GM19324 (cell line): ENCODE measurements around the gene CHMP2A.
"Not testable (repeated sequence)": the region's sequence is repeated elsewhere in the genome, so short reads cannot be mapped to it uniquely, and the experiment has no call there.

Experiments
- ATAC-seq: cut with Tn5 transposase; IDR thresholded peaks from one replicate; pipeline ENCODE4 v1.9.1; 2021; ENCODE audit warnings: mild to moderate bottlenecking, moderate library complexity; ENCODE audit not compliant: unreplicated experiment, low FRiP score

CHMP2A gene

GRCh38 chr19:58513694-58514563, 41.0 kb downstream of the CHMP2A start:
- ATAC-seq = peak; percentile 70

DNA sequence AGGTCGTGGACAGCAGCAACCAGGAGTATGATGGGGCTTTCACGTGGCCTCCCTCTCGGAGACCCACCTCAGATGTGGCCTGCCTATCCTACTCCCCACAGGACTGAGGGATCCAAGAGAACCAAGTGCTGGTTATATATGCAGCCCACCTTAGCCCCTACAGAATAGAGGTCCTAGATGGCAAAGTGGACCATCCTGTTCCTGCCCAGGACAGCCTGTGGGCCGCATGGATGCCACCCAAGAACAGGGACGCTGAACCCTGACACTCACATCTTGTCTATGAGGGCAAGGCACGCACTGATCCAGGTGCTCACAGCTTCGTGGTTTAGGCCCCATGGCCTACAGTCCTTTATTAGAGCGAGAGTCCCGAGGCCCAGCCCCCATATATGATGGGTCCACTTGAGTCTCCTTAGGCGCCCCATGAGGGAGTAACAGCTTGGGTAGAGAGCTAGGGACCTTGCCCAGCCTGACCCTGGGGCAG, 41.7 kb downstream of the CHMP2A start:
- no peak for ATAC-seq

DNA sequence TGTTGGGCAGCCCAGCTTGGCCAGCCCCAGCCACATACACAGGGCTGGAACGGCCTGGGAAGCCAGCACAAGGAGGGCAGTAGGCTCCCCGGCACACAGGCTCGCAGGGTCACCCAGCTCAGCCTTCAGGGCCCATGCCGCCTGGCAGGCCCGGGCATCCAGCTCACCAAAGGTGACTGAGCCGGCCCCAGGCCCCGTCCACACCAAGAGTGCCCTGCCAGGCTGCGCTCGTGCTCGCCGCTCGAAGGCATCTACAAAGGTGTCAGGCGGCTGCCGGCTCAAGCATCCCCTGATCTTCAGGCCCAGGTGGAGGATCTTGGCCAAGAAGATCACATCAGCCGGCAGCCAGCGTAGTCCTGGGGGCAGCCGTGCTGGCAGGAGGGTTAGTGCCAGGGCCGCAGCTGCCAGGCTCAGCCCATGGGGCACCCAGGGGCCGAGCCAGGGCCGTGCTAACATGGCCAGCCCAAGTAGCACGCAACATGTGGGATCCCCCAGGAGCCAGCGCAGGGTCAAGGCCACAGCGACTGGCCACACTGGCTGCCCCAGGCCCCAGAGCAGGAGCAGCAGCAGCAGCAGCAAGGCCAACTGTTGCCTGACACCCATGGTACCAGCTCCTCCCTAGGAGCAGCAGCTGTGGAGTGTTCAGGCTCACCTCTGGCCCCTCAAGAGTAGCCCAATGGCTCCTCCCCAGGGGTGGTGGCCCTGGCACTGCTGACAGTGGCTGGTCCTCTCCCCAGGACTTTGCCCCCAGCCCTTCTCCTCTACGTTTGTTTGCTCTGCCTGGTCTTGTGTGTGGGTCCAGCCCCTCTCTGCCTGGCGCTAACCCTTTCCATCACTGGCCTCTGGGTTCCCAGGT, 43.3 kb downstream of the CHMP2A start, which contains the start of gene SLC27A5:
TSS of gene SLC27A5 (minus strand) at position 640 of the 856 bp plus-strand sequence. CDS start at position 603, 37 bp downstream.
- ATAC-seq = no peak

DNA sequence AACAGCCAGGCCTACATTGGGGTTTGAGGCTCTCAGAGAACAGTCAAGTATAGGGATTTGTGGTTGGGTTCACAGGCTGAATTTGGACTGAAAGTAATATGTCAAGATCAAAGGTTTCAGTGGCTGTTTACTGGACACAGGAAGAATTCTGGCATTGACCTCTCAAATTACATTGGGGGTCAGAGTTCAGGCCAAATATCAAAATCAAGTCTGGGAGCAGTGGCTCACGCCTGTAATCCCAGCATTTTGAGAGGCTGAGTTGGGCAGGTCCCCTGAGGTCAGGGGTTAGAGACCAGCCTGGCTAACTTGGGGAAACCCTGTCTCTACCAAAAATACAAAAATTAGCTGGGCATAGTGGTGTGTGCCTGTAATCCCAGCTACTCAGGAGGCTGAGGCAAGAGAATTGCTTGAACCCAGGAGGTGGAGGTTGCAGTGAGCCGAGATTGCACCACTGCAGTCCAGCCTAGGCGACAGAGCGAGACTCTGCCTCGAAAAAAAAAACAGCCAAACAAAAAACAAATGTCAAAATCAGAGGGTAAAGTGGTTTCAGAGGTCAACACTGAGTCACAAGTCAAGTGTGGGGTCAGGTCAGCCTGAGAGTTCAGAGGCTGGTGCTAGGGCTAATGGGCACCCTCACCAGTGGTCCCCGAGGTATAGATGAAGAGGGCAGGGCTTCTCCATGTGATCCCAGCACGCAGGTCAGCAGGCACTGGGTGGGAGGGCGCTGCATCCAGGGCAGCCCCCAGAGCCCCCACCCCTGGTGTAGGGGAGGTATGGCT, 44.6 kb downstream of the CHMP2A start:
- no peak for ATAC-seq

DNA sequence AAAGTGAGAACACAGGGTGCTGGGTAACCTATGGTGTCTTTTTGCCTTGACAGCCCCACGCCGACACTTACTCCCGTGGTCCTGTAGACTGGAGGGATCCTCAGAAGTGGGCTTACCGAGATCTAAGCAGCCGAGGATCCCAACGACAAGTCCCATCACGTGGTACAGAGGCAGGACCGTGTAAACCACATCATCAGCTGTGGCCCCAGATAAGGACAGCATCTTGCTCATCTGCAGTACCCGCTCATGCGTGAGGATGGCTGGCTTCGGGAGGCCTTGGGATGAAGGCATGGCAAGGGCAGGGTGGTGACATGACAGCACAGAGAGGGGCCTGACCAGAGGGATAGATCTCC, 45.2 kb downstream of the CHMP2A start:
- ATAC-seq = no peak

- ATAC-seq = not testable (repeated sequence)
Observed at GRCh38 chr19:58507602-58508223, 47.2 kb downstream of the CHMP2A start.
